Kidney tubule cell (primary cell): Measurements from ENCODE around the gene TCF3.
"Not testable (repeated sequence)": the region's sequence is repeated elsewhere in the genome, so short reads cannot be mapped to it uniquely, and the experiment has no call there.

ENCODE experiments used
- DNase-seq: peaks from one replicate; pipeline ENCODE4 v3.0.0-alpha.2; 2018; ENCODE audit warnings: low spot score

Gene TCF3

GRCh38 chr19:1652471-1653299 is at the start of gene TCF3:
TCF3 (minus strand) TSS chr19:1652615; CDS start chr19:1650248, 2,367 bp downstream.
- DNase-seq, result peak; percentile 99

DNA sequence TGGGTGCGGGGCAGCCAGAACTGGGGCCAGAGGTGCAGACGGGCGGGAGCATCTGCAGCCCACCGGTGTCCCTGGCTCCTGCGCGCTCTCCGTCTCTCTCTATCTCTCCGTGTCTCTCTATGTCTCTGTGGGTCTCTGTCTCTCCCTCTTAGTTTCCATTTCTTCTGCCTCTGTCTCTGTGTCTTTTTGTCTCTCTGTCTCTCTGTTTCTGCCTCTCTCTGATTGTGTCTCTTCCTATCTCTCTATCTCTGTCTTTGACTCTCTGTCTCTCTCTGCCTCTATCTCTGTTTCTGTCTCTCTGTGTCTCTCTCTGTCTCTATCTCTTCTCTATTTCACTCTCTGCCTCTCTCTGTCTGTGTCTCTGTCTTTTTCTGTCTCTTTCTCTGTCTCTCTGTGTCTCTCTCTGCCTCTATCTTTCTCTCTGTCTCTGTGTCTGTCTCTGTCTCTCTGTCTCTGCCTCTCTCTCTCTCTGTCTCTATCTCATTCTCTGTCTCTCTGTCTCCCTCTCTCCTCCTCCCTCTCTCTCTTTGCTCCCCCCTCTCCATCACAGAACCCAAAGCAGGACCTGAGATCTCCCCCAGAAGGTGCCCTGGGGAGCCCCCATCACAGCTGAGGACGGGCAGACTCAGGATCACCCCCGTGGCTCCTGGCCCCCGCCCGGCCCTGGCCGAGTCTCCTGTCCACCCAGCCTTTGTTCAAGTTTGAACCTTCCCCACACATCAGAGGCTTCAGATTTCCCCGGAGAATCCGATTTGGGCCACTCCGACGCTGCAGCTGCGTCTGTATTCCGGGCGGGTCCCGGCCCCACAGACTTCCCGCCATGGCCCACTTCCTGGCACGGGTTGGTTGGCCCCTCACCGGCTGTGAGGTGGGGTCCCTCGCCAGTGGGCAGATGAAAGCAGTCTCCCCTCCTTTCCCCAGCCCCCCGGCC is 48.6 kb upstream of the TCF3 start:
- DNase-seq, result no peak

- DNase-seq, result no peak
Observed at GRCh38 chr19:1699998-1700732, 47.8 kb upstream of the TCF3 start.

DNA sequence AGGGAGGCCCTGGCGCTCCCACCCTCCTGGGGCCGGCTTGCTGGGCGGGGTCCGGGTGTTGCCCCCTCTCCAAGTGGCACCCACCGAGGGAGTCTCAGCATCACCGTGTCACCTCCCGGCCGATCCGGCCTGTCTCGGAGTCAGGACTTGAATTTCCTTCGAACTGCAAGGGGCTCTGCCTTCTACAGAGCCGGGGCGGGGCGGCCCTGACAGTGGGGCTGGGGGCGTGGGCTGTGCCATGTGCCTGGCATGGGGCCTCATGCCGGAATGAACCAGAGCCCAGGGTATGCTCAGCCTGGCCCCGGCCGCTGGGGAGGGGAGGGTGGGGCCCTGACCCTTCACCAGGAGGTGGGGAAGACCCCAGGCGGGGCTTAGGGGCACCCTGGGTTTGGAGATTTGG is 47.0 kb upstream of the TCF3 start:
- DNase-seq, result no peak

GRCh38 chr19:1698636-1699035 is 46.2 kb upstream of the TCF3 start:
- no peak for DNase-seq

GRCh38 chr19:1695481-1695880 is 43.1 kb upstream of the TCF3 start:
- DNase-seq, result not testable (repeated sequence)

DNA sequence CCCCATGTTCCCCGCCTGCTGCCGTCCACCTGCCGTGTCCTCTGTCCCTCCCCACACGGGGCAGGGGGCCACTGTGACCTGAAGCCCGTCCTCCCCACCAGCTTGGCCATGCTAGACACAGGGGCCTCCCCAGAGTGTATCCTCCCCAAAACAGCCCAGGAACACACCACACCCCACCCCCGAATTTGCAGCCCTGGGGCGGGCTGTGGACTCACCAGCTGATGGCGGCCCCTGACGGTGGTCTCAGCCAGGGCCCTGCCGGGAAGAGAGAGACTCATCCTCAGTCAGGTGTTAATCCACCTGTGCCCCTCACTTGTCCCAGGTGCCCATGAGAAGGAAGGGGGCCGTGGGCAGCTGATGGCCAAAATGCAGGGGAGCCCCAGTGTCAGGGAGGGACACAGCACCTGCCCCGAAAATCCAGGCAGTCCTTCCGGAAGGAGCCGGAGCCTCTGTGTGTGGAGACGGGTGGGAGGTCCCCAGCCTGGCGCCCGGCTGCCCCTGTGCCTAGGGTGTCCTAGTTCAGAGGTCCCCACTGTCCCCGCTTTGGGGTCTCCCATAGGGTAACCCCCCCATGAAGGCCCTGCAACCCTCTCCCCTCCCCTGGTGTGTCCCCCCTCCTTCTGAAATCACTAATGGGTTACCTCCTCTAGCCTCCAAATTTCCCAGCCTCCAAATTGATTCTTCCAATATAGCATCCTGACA is 39.3 kb upstream of the TCF3 start:
- DNase-seq, result no peak

- DNase-seq, result peak; percentile 21
Observed at GRCh38 chr19:1690699-1691307, 38.4 kb upstream of the TCF3 start.

GRCh38 chr19:1685785-1686184 is 33.4 kb upstream of the TCF3 start:
- DNase-seq, result not testable (repeated sequence)

DNA sequence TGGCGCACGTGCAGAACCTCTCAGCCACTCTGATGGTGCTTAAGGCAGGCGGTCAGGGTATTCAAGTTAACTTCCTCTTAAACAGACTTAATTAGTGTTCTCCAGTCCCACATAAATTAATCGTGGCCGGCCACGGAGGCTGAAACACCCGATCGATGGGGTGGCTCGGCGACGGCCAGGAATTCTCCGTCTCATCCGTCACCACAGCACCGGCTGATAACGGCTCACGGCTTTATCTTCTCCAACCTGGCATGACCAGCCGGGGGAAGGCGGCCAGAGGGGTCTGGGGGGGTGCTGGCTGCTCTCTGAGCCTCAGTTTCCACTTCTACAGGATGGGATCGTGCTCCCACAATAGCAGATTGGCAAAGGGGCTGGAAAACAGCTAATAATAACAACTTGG is 32.6 kb upstream of the TCF3 start:
- no peak for DNase-seq

GRCh38 chr19:1684573-1684912 is 32.1 kb upstream of the TCF3 start:
- DNase-seq, result no peak

GRCh38 chr19:1683869-1684572 is 31.6 kb upstream of the TCF3 start:
- no peak for DNase-seq

DNA sequence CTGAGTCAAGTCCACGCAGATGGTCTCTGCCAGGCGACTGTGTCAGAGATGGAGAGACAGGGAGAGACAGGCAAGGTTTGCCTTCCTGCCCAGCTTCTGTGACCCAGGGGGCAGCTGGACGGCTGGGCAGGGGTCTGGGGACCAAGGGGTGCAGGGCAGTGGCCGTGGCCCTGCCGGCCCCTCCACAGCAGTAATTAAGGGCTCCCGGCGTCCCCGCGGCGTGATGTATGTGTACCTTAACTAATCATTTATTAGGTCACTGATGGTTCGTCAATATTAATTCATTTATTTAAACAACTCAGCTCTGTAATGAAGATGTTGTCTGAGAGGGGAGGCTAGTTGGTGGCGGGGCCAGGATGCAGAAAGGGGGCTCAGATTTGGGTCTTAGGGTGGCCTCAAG is 28.6 kb upstream of the TCF3 start:
- DNase-seq, result no peak

DNA sequence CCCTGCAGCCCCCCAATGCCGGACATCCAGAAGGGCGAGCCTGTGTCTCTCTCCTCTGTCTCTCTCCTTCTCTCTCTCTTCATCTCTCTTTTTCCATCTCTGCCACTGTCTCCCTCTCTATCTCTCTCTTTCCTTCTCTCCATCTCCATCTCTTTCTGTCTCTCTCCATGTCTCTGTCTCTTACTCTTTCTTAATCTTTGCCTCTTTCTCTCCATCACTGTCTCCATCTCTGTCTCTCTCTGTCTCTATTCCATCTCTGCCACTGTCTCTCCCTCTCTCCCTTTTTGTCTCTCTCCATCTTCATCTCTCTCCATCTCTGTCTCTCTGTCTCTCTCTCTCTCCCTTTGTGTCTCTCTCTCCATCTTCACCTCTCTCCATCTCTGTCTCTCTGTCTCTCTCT is 25.7 kb upstream of the TCF3 start:
- DNase-seq, result no peak

GRCh38 chr19:1676351-1677266 is 24.2 kb upstream of the TCF3 start:
- no peak for DNase-seq

DNA sequence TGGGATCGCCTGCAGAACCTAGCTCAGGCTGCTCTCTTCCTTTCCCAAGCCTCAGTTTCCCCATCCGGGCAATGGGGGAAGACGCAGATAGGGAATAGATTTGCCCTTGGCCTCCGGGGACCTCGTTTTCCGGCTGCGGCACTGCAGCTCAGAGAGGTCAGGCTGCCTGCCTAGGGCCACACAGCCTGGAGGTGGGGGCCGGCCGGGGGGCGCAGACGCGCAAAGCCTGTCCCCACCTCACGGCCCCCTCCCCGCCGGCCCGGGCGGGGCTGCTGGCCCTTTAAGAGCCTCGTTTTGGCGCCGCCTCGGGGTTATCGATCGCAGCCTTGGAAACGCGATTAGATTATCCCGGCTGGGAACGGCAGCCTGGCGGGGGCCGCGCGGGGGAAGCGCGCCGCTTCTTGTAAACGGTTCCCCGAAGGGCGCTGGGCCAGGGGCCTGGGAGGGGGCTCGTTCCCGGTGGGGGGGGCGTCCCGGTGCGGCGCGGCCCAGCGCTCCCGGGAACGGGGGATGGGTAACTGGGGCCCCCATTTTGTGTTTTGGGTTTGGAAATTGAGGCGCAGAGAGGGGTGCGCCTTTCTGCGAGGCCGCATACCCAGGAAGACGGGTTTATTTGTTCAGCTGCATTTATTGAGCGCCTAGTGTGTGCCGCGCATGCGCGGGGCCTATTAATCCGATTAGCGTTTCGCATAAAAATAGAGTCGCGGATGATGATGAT is 23.4 kb upstream of the TCF3 start:
- DNase-seq, result no peak

DNA sequence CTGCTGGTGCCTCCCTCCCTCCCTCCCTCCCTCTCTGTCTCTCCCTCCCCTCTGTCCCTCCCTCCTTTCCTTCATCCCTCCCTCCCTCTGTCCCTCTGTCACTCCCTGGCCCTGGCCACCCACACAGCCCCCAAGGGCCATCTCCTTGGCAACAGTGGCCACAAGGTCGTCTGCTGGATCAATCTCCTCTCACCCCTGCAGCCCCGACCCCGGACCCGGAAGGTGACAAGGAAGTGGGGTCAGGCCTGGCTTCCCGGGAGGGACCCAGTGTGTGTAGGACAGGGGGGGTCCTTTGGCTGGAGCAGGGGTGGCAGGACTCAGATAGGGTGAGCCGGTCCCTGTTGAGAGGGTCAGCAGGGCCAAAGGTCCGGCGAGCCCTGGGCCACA is 21.9 kb upstream of the TCF3 start:
- no peak for DNase-seq

DNA sequence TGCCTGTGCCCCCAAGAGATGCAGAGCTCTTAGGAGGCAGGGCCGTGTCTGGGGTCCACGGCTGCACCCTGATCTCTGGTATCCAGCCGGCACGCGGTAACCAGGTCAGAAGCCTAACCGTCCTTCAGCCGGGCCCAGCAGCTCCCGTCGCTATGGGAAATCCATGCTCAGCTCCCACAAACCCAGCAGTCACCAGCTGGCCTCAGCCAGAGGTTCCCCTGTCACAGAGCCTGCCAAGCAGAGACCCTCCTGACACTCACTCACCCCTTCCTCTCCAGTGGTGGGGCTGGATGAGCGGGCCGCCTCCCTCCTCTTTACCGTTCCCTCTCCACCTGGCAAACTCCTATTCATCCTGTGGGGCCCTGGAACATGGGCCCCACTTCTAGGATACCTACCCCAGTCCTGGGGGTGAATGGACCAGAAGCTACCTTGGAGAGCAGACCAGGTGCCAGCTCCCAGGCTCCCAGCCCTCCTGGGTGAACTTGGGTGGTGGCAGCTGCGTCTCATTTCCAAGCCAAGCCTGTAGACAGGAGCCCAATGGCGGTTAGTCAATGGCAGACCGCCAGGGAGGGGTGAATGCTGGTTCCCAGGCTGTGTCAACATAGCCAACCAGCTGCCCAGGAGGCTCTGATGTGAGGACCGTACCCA is 21.4 kb upstream of the TCF3 start:
- DNase-seq, result no peak
